ENCODE measurements around the gene MINDY4B.

- no peak for TF ChIP-seq SUZ12 (IDR thresholded peaks at IDR 0.05)
- no peak for TF ChIP-seq FOXM1 (IDR thresholded peaks at IDR 0.05; ENCODE audit: borderline replicate concordance)
- TF ChIP-seq BHLHE40 (IDR thresholded peaks at IDR 0.05; ENCODE audit: borderline replicate concordance), result no peak
- TF ChIP-seq NFRKB (IDR thresholded peaks at IDR 0.05), result no peak
- TF ChIP-seq SP1 (IDR thresholded peaks at IDR 0.05), result no peak
- TF ChIP-seq L3MBTL2 (conservative IDR thresholded peaks at IDR 0.05), result no peak
- no peak for TF ChIP-seq ARNT (IDR thresholded peaks at IDR 0.05)
- no peak for TF ChIP-seq PKNOX1 (IDR thresholded peaks at IDR 0.05)
- TF ChIP-seq FOXK2 (IDR thresholded peaks at IDR 0.05), result no peak
- TF ChIP-seq ELF4 (IDR thresholded peaks at IDR 0.05), result no peak
- TF ChIP-seq LEF1 (IDR thresholded peaks at IDR 0.05; ENCODE audit: borderline replicate concordance), result no peak
- no peak for TF ChIP-seq FOXA1 (IDR thresholded peaks at IDR 0.05)
These were observed 37.0 kb upstream of the MINDY4B start for GRCh38 chr3:150942221-150942620.

All from HEK293T (cell line).